GM20000 (cell line): Measurements from ENCODE around the gene TMEM87B.

Source experiments
- DNase-seq: peaks from one replicate; pipeline ENCODE4 v3.0.0; 2012; ENCODE audit warnings: low spot score
- CTCF ChIP-seq: IDR thresholded peaks from 2 replicates; pipeline ENCODE4 v1.5.1; 2012; ENCODE audit warnings: mild to moderate bottlenecking, control low read depth; ENCODE audit errors: extremely low read depth, missing control alignments

Gene TMEM87B

GRCh38 chr2:112024231-112024630 lies 30.8 kb upstream of the TMEM87B start:
- DNase-seq, result no peak
- TF ChIP-seq CTCF, result no peak

GRCh38 chr2:112024896-112025491 lies 30.1 kb upstream of the TMEM87B start:
- no peak for TF ChIP-seq CTCF

GRCh38 chr2:112026509-112026908 lies 28.6 kb upstream of the TMEM87B start:
- TF ChIP-seq CTCF, result no peak
- DNase-seq, result no peak

More at GRCh38 chr2:112024896-112025491, 30.1 kb upstream of the TMEM87B start:
- DNase-seq, result no peak

GRCh38 chr2:112027767-112028166 lies 27.3 kb upstream of the TMEM87B start:
- DNase-seq, result no peak
- TF ChIP-seq CTCF, result no peak

GRCh38 chr2:112029164-112029563 lies 25.9 kb upstream of the TMEM87B start:
- no peak for TF ChIP-seq CTCF
- DNase-seq, result no peak

GRCh38 chr2:112031473-112032223 lies 23.4 kb upstream of the TMEM87B start:
- TF ChIP-seq CTCF, result no peak
- no peak for DNase-seq

GRCh38 chr2:112032224-112032586 lies 22.9 kb upstream of the TMEM87B start:
- TF ChIP-seq CTCF, result no peak
- DNase-seq, result no peak
